ENCODE data around the gene ASPHD1. TPM values are rescaled to one million over a fixed set of nuclear protein-coding genes. Genes with fewer than 3 reads are reported as not detected.
A peak's percentile ranks its signal among the peaks of the same experiment; 100 is the strongest.
"Not testable (repeated sequence)": the region's sequence is repeated elsewhere in the genome, so short reads cannot be mapped to it uniquely, and the experiment has no call there.

The ASPHD1 gene
- total RNA-seq, 1 donor from 2014 or later: not detected

- H3K27ac ChIP-seq: peak overlapping the region in 1 of 2 donors; percentile 75
- intact Hi-C loops (cut with DNase I): loop anchor here (5.0 kb wide), 2 partner anchors 118 to 452 kb away; partner anchors contain the start of gene MAZ
- DNase-seq (ENCODE audit: low spot score in 2 of 2): no peak
- peak overlapping the region; percentile 91 to 96 for H3K4me3 ChIP-seq
- H3K36me3 ChIP-seq: peaks cover 20 to 21% of the 10 kb centered on the region in 2 donors
- TF ChIP-seq CTCF (IDR thresholded peaks at IDR 0.05): no peak
- no peaks in the 10 kb centered on the region for H3K9me3 ChIP-seq
- H3K4me1 ChIP-seq: peaks cover 11 to 17% of the 10 kb centered on the region in 2 donors
- no peaks in the 10 kb centered on the region for H3K27me3 ChIP-seq
Observed at GRCh38 chr16:29925105-29925756, 24.9 kb downstream of the ASPHD1 start.

- peak; percentile 40 to 94 for DNase-seq (ENCODE audit: low spot score in 2 of 2)
- H3K9me3 ChIP-seq: no peaks in the 10 kb centered on the region
- H3K4me1 ChIP-seq: peaks cover 11 to 17% of the 10 kb centered on the region in 2 donors
- intact Hi-C loops (cut with DNase I): loop anchor here (1.0 to 5.0 kb wide), 7 partner anchors 26 to 451 kb away; partner anchors contain the start of genes ASPHD1, CDIPT, MAZ and TAOK2
- peaks cover 14% of the 10 kb centered on the region in 2 donors for H3K36me3 ChIP-seq
- H3K4me3 ChIP-seq: peak within 1 kb of the TSS; percentile 91 to 96
- H3K27me3 ChIP-seq: no peaks in the 10 kb centered on the region
- TF ChIP-seq CTCF (IDR thresholded peaks at IDR 0.05): no peak
- H3K27ac ChIP-seq: peak within 1 kb of the TSS; percentile 75 to 80
Observed at GRCh38 chr16:29925781-29926710, 25.8 kb downstream of the ASPHD1 start, which contains the start of gene KCTD13. KCTD13 (minus strand) TSS chr16:29926226; CDS start chr16:29926033, 193 bp downstream.

- H3K9me3 ChIP-seq: no peaks in the 10 kb centered on the region
- no peak for DNase-seq (ENCODE audit: low spot score in 2 of 2)
- H3K27ac ChIP-seq: peak overlapping the region; percentile 75 to 80
- intact Hi-C loops (cut with DNase I): loop anchor here (1.0 to 5.0 kb wide), 7 partner anchors 26 to 451 kb away; partner anchors contain the start of genes ASPHD1, CDIPT, MAZ and TAOK2
- H3K27me3 ChIP-seq: no peaks in the 10 kb centered on the region
- peaks cover 9% of the 10 kb centered on the region in 2 donors for H3K36me3 ChIP-seq
- TF ChIP-seq CTCF (IDR thresholded peaks at IDR 0.05): no peak
- peaks cover 11 to 17% of the 10 kb centered on the region in 2 donors for H3K4me1 ChIP-seq
- H3K4me3 ChIP-seq: peak overlapping the region; percentile 91 to 96
Observed at GRCh38 chr16:29926711-29927052, 26.4 kb downstream of the ASPHD1 start.

GRCh38 chr16:29927070-29927905 is 27.0 kb downstream of the ASPHD1 start:
- H3K36me3 ChIP-seq: peaks cover 3 to 6% of the 10 kb centered on the region in 2 donors
- intact Hi-C loops (cut with DNase I): loop anchor here (2.0 to 5.0 kb wide), 4 partner anchors 64 to 450 kb away; partner anchors contain the start of genes CDIPT and MAZ
- no peak for TF ChIP-seq CTCF (IDR thresholded peaks at IDR 0.05)
- no peak for DNase-seq (ENCODE audit: low spot score in 2 of 2)
- peak overlapping the region; percentile 75 to 80 for H3K27ac ChIP-seq
- H3K27me3 ChIP-seq: no peaks in the 10 kb centered on the region
- no peaks in the 10 kb centered on the region for H3K9me3 ChIP-seq
- H3K4me1 ChIP-seq: peaks cover 11 to 17% of the 10 kb centered on the region in 2 donors
- peak overlapping the region; percentile 91 to 96 for H3K4me3 ChIP-seq

GRCh38 chr16:29931750-29932149 is 31.5 kb downstream of the ASPHD1 start:
- H3K4me1 ChIP-seq; H3K4me3 ChIP-seq; H3K27me3 ChIP-seq; DNase-seq (ENCODE audit: low spot score in 2 of 2); H3K27ac ChIP-seq; H3K9me3 ChIP-seq; H3K36me3 ChIP-seq; intact Hi-C loops (cut with DNase I): not testable (repeated sequence)

All from ascending aorta (tissue), 2 donors.